GM12891 (cell line): ENCODE measurements around the gene PLD1.

Experiments
- PAX5 ChIP-seq: IDR thresholded peaks from 2 replicates; pipeline ENCODE4 v1.6.1; 2011; ENCODE audit warnings: low read length, moderate library complexity, mild to moderate bottlenecking; ENCODE audit not compliant: insufficient read depth, severe bottlenecking
- POLR2A ChIP-seq: IDR thresholded peaks from 2 replicates; pipeline ENCODE4 v1.6.1; 2011; ENCODE audit warnings: low read depth, low read length, control low read depth
- POLR2AphosphoS5 ChIP-seq: IDR thresholded peaks from 2 replicates; pipeline ENCODE4 v1.6.1; 2011; ENCODE audit warnings: low read depth, low read length, control low read depth
- SPI1 ChIP-seq: IDR thresholded peaks from 2 replicates; pipeline ENCODE4 v1.6.1; 2011; ENCODE audit warnings: low read depth, low read length, control low read depth
- TAF1 ChIP-seq: IDR thresholded peaks from 2 replicates; pipeline ENCODE4 v1.6.1; 2011; ENCODE audit warnings: low read depth, low read length, control low read depth

DNA sequence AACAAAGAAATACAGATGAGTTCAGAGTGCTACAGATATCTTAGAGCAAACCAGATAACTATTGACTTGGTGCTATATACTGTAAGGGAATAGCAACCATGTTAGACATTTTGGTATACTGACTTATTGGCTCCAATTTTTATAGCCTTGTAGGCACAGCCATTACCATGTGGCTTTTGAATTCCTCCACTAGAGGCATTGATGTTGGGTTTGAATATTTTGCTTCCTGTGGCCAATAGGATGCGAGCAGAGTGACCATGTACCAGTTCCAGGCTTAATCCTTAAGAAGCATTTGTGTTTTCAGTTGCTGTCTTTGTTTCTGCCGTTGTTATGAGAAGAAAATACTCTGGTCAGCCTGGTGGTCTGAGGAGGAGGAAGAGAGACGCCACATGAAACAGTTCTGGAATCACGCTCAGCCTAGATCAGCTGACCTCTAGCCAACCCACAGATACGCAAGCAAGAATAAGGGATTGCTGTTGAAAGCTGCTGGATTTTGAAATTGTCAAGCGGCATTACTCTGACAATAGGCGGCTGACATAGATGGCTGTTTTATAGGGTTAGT is 240.6 kb downstream of the PLD1 start:
- no peak for TF ChIP-seq POLR2A
- TF ChIP-seq TAF1, result no peak
- TF ChIP-seq POLR2AphosphoS5, result no peak
- TF ChIP-seq SPI1, result no peak
- no peak for TF ChIP-seq PAX5
